ENCODE measurements around the gene NCOA6.

- TF ChIP-seq EZH2 (optimal IDR thresholded peaks at IDR 0.05; ENCODE audit: low read depth, low read length) (no peak), CTCF (IDR thresholded peaks at IDR 0.05; ENCODE audit: low read length) (no peak), EZH2phosphoT487 (IDR thresholded peaks at IDR 0.05; ENCODE audit: low read length) (no peak)
These were observed 121.9 kb downstream of the NCOA6 start for GRCh38 chr20:34703424-34704176.

All from MM.1S (cell line).